ENCODE results near the gene FAM174C. TPM values are rescaled to one million over a fixed set of nuclear protein-coding genes. Genes with fewer than 3 reads are reported as not detected.
A peak's percentile ranks its signal among the peaks of the same experiment; 100 is the strongest.

The FAM174C gene
- total and polyA plus RNA-seq, 10 of the 15 experiments (the other 5 are each of a cell fraction or from before 2014, with no cell fraction given) = 0.89 to 94.6 (median 43.6) TPM

DNA sequence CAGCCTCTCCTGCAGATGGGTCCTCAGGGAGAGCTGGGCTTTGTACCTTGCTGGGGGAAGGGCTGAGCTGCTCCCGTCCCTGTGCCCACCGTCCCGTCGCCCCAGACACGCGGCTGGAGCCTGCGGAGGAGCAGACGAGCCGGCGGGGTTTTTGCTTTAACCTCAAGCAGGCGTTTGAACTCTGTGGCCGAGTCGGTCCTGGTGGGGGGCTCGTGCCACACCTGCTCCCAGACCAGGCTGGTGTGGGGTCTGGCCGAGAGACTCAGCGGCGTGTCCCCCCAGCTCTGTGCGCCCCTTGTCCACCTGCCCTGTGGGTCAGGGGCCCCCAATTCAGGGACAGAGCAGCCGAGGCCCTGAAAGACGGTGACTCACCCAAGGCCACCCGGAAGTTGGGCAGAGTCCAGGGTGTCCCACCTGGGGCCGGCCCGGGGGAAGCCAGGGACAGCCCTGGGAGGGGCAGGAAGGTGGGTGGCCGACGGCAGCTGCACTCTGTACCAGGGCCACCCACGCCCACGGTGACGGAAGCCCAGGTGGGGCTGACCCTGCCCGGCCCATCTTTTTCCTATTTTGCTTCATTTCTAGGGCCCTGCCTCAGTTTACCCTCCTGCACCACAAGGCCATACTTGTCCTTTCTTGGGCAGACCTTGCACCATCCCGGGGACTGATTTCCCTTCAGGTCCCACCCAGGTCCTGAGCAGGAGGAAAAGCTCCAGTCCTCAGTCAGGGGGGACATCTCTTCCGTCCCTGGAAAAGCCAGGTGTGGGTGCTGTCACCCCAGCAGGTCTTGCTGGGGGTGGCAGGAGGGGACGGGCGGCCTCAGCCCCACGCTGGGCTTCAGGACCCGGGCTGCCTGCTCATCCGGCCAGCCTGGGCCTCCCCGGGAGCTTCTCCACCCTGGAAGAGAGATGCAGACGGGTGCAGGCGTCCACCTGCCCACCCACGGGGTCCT is 15.6 kb downstream of the FAM174C start:
- Histone ChIP-seq H2AFZ (ENCODE audit: control insufficient read depth, low read depth, low read length) (no peak overlapping the region), H3K4me2 (ENCODE audit: control insufficient read depth, insufficient read depth) (no peak overlapping the region; the same call in 1 of the 2 replicates), H3K4me3 (no peak overlapping the region; the same call in 1 of the 2 replicates), H3K4me1 (ENCODE audit: control insufficient read depth, insufficient read depth, low read length) (peaks cover 16% of the 10 kb centered on the region), H4K20me1 (ENCODE audit: control insufficient read depth, insufficient read depth) (no peaks in the 10 kb centered on the region), H3K9me3 (replicated peaks; ENCODE audit: control insufficient read depth, insufficient read depth, low read length) (no peaks in the 10 kb centered on the region), H3K36me3 (ENCODE audit: control insufficient read depth in 2 of 2, insufficient read depth in 2 of 2, low read length in 1 of 2) (no peaks in the 10 kb centered on the region), H3K79me2 (ENCODE audit: control insufficient read depth, insufficient read depth, low read length) (no peaks in the 10 kb centered on the region), H3K27me3 (replicated peaks in 1 of 2; ENCODE audit: control insufficient read depth in 2 of 2, insufficient read depth in 2 of 2, low read length in 1 of 2) (peaks cover 5 to 7% of the 10 kb centered on the region in 2 experiments; a peak in 2 of 4 replicates), H3K9ac (ENCODE audit: control insufficient read depth, insufficient read depth, low read length) (no peak overlapping the region), H3K27ac (ENCODE audit: control insufficient read depth, insufficient read depth) (no peak overlapping the region)
- in situ Hi-C loops (cut with MboI) (no loop called here), intact Hi-C loops (cut with micrococcal nuclease; ENCODE audit: unreplicated experiment) (no loop called here)
- SMC1A ChIA-PET (ENCODE audit: uncharacterized antibody, unreplicated experiment) = interaction anchor here (0.8 kb wide), 1 partner anchor 73 kb away, joined by 3 read pairs; no protein-coding TSS in a partner anchor
- POLR2A ChIA-PET = interaction anchor here (0.5 to 0.6 kb wide), 2 partner anchors 97 to 998 kb away, joined by 3 read pairs; no protein-coding TSS in a partner anchor
- RAD21 ChIA-PET (ENCODE audit: unreplicated experiment) = interaction anchor here (0.5 kb wide), 1 partner anchor 154 kb away, joined by 3 read pairs; no protein-coding TSS in a partner anchor
- CTCF ChIA-PET = interaction anchor here (1.3 kb wide), 1 partner anchor 47 kb away, joined by 3 read pairs; no protein-coding TSS in a partner anchor
- no peak for ATAC-seq
- no peak for DNase-seq (ENCODE audit: low read depth, low spot score)
- TF ChIP-seq FOS (IDR thresholded peaks at IDR 0.05; ENCODE audit: borderline replicate concordance, extremely low read depth, insufficient read length) = no peak
- no peak for FAIRE-seq
- BruUV-seq (replicated peaks) = no TSS peak
- WGBS (ENCODE audit: insufficient coverage, insufficient replicate concordance, low lambda C conversion rate, missing lambda C conversion rate) = 32% methylated on average over 40 of the region's 40 CpGs

GRCh38 chr19:1291761-1292418 is 16.6 kb downstream of the FAM174C start:
- 5% methylated on average over 21 of the region's 25 CpGs for WGBS (ENCODE audit: insufficient coverage, insufficient replicate concordance, low lambda C conversion rate, missing lambda C conversion rate)
- ChIA-PET POLR2A (interaction anchor here (0.5 kb wide), 1 partner anchor 98 kb away, joined by 3 read pairs; no protein-coding TSS in a partner anchor), SMC1A (ENCODE audit: uncharacterized antibody, unreplicated experiment) (interaction anchor here (0.8 kb wide), 1 partner anchor 72 kb away, joined by 3 read pairs; no protein-coding TSS in a partner anchor), RAD21 (ENCODE audit: unreplicated experiment) (no interaction called here), CTCF (interaction anchor here (1.3 kb wide), 1 partner anchor 48 kb away, joined by 3 read pairs; no protein-coding TSS in a partner anchor)
- no TSS peak for BruUV-seq (replicated peaks)
- intact Hi-C loops (cut with micrococcal nuclease; ENCODE audit: unreplicated experiment) = no loop called here
- no peaks in the 10 kb centered on the region for H4K20me1 ChIP-seq (ENCODE audit: control insufficient read depth, insufficient read depth)
- no peak overlapping the region for H3K9ac ChIP-seq (ENCODE audit: control insufficient read depth, insufficient read depth, low read length)
- in situ Hi-C loops (cut with MboI) = no loop called here
- DNase-seq (ENCODE audit: low read depth, low spot score) (no peak), ATAC-seq (peak; percentile 60), FAIRE-seq (no peak)
- peak overlapping the region; percentile 76 for H3K4me2 ChIP-seq (ENCODE audit: control insufficient read depth, insufficient read depth)
- H3K9me3 ChIP-seq (replicated peaks; ENCODE audit: control insufficient read depth, insufficient read depth, low read length) = no peaks in the 10 kb centered on the region
- H3K79me2 ChIP-seq (ENCODE audit: control insufficient read depth, insufficient read depth, low read length) = no peaks in the 10 kb centered on the region
- H2AFZ ChIP-seq (ENCODE audit: control insufficient read depth, low read depth, low read length) = no peak overlapping the region
- H3K36me3 ChIP-seq (ENCODE audit: control insufficient read depth in 2 of 2, insufficient read depth in 2 of 2, low read length in 1 of 2) = no peaks in the 10 kb centered on the region
- H3K4me1 ChIP-seq (ENCODE audit: control insufficient read depth, insufficient read depth, low read length) = peaks cover 16% of the 10 kb centered on the region
- H3K27me3 ChIP-seq (replicated peaks in 1 of 2; ENCODE audit: control insufficient read depth in 2 of 2, insufficient read depth in 2 of 2, low read length in 1 of 2) = peaks cover under 1 to 2% of the 10 kb centered on the region in 2 experiments; a peak in 2 of 4 replicates
- H3K4me3 ChIP-seq = no peak overlapping the region; the same call in 1 of the 2 replicates
- no peak overlapping the region for H3K27ac ChIP-seq (ENCODE audit: control insufficient read depth, insufficient read depth)
- TF ChIP-seq NR2F1 (conservative IDR thresholded peaks at IDR 0.05) (peak; percentile 87), MTA2 (IDR thresholded peaks at IDR 0.05; ENCODE audit: low read depth) (peak; percentile 43; the same call in 1 of the 2 replicates), YBX1 (IDR thresholded peaks at IDR 0.05) (no peak), IKZF2 (IDR thresholded peaks at IDR 0.05) (peak; percentile 57 to 62), BHLHE40 (IDR thresholded peaks at IDR 0.05; ENCODE audit: borderline replicate concordance in 1 of 2, low read depth in 2 of 2, low read length in 1 of 2) (0 out of 4 replicates have a peak, but pooled peaks of 1 of the 2 experiments have one; percentile 28), EGR1 (IDR thresholded peaks at IDR 0.05; ENCODE audit: borderline replicate concordance in 1 of 2, low read depth in 2 of 2, low read length in 2 of 2) (0 out of 3 replicates have a peak, but pooled peaks of 1 of the 2 experiments have one; percentile 34), IKZF1 (conservative IDR thresholded peaks at IDR 0.05) (peak; percentile 79), SMARCA5 (IDR thresholded peaks at IDR 0.05) (peak; percentile 26; the same call in 1 of the 2 replicates), WRNIP1 (IDR thresholded peaks at IDR 0.05; ENCODE audit: borderline replicate concordance, low read depth, low read length) (no peak)
- TF ChIP-seq, protein P1, sequence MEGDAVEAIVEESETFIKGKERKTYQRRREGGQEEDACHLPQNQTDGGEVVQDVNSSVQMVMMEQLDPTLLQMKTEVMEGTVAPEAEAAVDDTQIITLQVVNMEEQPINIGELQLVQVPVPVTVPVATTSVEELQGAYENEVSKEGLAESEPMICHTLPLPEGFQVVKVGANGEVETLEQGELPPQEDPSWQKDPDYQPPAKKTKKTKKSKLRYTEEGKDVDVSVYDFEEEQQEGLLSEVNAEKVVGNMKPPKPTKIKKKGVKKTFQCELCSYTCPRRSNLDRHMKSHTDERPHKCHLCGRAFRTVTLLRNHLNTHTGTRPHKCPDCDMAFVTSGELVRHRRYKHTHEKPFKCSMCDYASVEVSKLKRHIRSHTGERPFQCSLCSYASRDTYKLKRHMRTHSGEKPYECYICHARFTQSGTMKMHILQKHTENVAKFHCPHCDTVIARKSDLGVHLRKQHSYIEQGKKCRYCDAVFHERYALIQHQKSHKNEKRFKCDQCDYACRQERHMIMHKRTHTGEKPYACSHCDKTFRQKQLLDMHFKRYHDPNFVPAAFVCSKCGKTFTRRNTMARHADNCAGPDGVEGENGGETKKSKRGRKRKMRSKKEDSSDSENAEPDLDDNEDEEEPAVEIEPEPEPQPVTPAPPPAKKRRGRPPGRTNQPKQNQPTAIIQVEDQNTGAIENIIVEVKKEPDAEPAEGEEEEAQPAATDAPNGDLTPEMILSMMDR (IDR thresholded peaks at IDR 0.05 in 2 of 3, conservative IDR thresholded peaks at IDR 0.05 in 1 of 3; ENCODE audit: control insufficient read depth in 2 of 3, extremely low read depth in 1 of 3, insufficient read depth in 1 of 3, low read depth in 3 of 3, low read length in 3 of 3) = no peak

All from GM12878 (cell line).